IMR-90 (cell line): ENCODE results near the gene CCDC200. TPM values are rescaled to one million over a fixed set of nuclear protein-coding genes. Genes with fewer than 3 reads are reported as not detected.

Experiments used
- ATAC-seq: fragments of 200-7000 bp; cut with Tn5 transposase; 2 replicates; pipeline ENCODE4 v1.9.1; 2020; ENCODE audit warnings: low read depth, mild to moderate bottlenecking, moderate library complexity
- BruUV-seq: library from RNA; stranded (reverse); fragments of 400-500 nt; replicated peaks from 2 replicates; lab custom pipeline; 2021; lab: Mats Ljungman, UMichigan
- CTCF ChIA-PET: fragments of 300-600 bp; formaldehyde crosslinking; extraction: SDS; loops from one replicate; lab custom pipeline; 2021; ENCODE audit warnings: antibody characterized with exemption; lab: Yijun Ruan, JAX
- POLR2A ChIA-PET: fragments of 300-600 bp; sonication (Branson Sonifier 250); formaldehyde crosslinking; loops from one replicate; lab custom pipeline; 2022; ENCODE audit warnings: antibody characterized with exemption; ENCODE audit not compliant: unreplicated experiment; lab: Charles Lee
- DNase-seq: peaks from one replicate; pipeline ENCODE4 v3.0.0; 2013
- H2AFZ ChIP-seq: replicated peaks from 2 replicates; pipeline ENCODE3; 2013; ENCODE audit warnings: low read length, mild to moderate bottlenecking; ENCODE audit not compliant: poor library complexity
- H2AK5ac ChIP-seq: 2 replicates; pipeline ENCODE4 v1.6.1; 2013; ENCODE audit warnings: low read depth, low read length, inconsistent platforms
- H2AK9ac ChIP-seq: replicated peaks from 2 replicates; pipeline ENCODE3; 2013; ENCODE audit warnings: mild to moderate bottlenecking, low read depth, low read length, moderate library complexity; ENCODE audit not compliant: poor library complexity
- H2BK120ac ChIP-seq: 2 replicates; pipeline ENCODE4 v1.6.1; 2013; ENCODE audit warnings: low read depth, low read length, inconsistent platforms
- H2BK15ac ChIP-seq: 3 replicates; pipeline ENCODE4 v1.6.1; 2013; ENCODE audit warnings: low read depth, low read length, inconsistent platforms
- H2BK20ac ChIP-seq: 2 replicates; pipeline ENCODE4 v1.6.1; 2013; ENCODE audit warnings: low read depth, mild to moderate bottlenecking, inconsistent platforms, low read length, moderate library complexity
- H2BK5ac ChIP-seq: 2 replicates; pipeline ENCODE4 v1.6.1; 2013; ENCODE audit warnings: mild to moderate bottlenecking, low read depth, low read length, inconsistent platforms; ENCODE audit not compliant: poor library complexity, severe bottlenecking
- H3K14ac ChIP-seq: replicated peaks from 2 replicates; pipeline ENCODE4 v1.6.1; 2013; ENCODE audit warnings: low read depth, low read length, inconsistent platforms
- H3K18ac ChIP-seq: 2 replicates; pipeline ENCODE4 v1.6.1; 2013; ENCODE audit warnings: low read depth, low read length, control low read depth
- H3K23ac ChIP-seq: 2 replicates; pipeline ENCODE4 v1.6.1; 2013; ENCODE audit warnings: low read depth, low read length, inconsistent platforms
- H3K27ac ChIP-seq: 2 replicates; pipeline ENCODE4 v1.5.1; 2013; ENCODE audit warnings: mild to moderate bottlenecking, control low read depth, low read length; ENCODE audit not compliant: insufficient read depth
- H3K27me3 ChIP-seq: 2 replicates; pipeline ENCODE4 v1.6.1; 2013; ENCODE audit warnings: low read length; ENCODE audit not compliant: control insufficient read depth, insufficient read depth
- H3K36me3 ChIP-seq: 2 replicates; pipeline ENCODE4 v1.6.1; 2013; ENCODE audit warnings: low read length, mixed read lengths; ENCODE audit not compliant: control insufficient read depth, insufficient read depth
- H3K4ac ChIP-seq: 2 replicates; pipeline ENCODE4 v1.6.1; 2013; ENCODE audit warnings: low read depth, low read length, inconsistent platforms
- H3K4me1 ChIP-seq: 2 replicates; pipeline ENCODE4 v1.6.1; 2013; ENCODE audit warnings: low read length, mixed read lengths; ENCODE audit not compliant: control insufficient read depth, insufficient read depth
- H3K4me2 ChIP-seq: 2 replicates; pipeline ENCODE4 v1.6.1; 2013; ENCODE audit warnings: low read depth, mild to moderate bottlenecking, control low read depth, low read length, moderate library complexity
- H3K4me3 ChIP-seq: 2 replicates; pipeline ENCODE4 v1.5.1; 2013; ENCODE audit warnings: low read depth, mild to moderate bottlenecking, control low read depth, low read length, moderate library complexity; ENCODE audit not compliant: insufficient read depth
- H3K56ac ChIP-seq: 2 replicates; pipeline ENCODE4 v1.6.1; 2013; ENCODE audit warnings: low read length, inconsistent platforms; ENCODE audit not compliant: insufficient read depth; ENCODE audit errors: extremely low read depth
- H3K79me1 ChIP-seq, 2 experiments: 2 replicates each; pipeline ENCODE4 v1.6.1; 2013; ENCODE audit warnings: low read length in 2 of 2, inconsistent platforms in 1 of 2, low read depth in 1 of 2
- H3K9ac ChIP-seq: 2 replicates; pipeline ENCODE4 v1.6.1; 2013; ENCODE audit warnings: low read depth, low read length, control low read depth
- H3K9me1 ChIP-seq: 2 replicates; pipeline ENCODE4 v1.6.1; 2013; ENCODE audit warnings: low read length, inconsistent platforms; ENCODE audit not compliant: insufficient read depth
- H3K9me3 ChIP-seq: 2 replicates; pipeline ENCODE4 v1.6.1; 2013; ENCODE audit warnings: low read length; ENCODE audit not compliant: control insufficient read depth, insufficient read depth
- H4K20me1 ChIP-seq: 2 replicates; pipeline ENCODE4 v1.6.1; 2013; ENCODE audit warnings: low read length, inconsistent platforms; ENCODE audit not compliant: insufficient read depth
- H4K5ac ChIP-seq: 2 replicates; pipeline ENCODE4 v1.6.1; 2013; ENCODE audit warnings: mild to moderate bottlenecking, low read depth, low read length, control low read depth
- H4K8ac ChIP-seq, 2 experiments: 2 replicates each; pipeline ENCODE4 v1.6.1; 2013; ENCODE audit warnings: low read depth in 2 of 2, low read length in 2 of 2, control low read depth in 1 of 2, inconsistent platforms in 1 of 2
- H4K91ac ChIP-seq: 2 replicates; pipeline ENCODE4 v1.6.1; 2013; ENCODE audit warnings: low read depth, low read length, inconsistent platforms; ENCODE audit not compliant: insufficient read depth
- CEBPB ChIP-seq: IDR thresholded peaks from 2 replicates; pipeline ENCODE4 v1.6.1; 2012; ENCODE audit warnings: low read depth, low read length, improper control_type of control experiment
- CHD1 ChIP-seq: IDR thresholded peaks from 2 replicates; pipeline ENCODE4 v1.6.1; 2012; ENCODE audit warnings: low read depth, low read length, improper control_type of control experiment
- CTCF ChIP-seq: conservative IDR thresholded peaks from 2 replicates; pipeline ENCODE4 v1.5.1; 2012; ENCODE audit warnings: mild to moderate bottlenecking, low read depth, low read length, improper control_type of control experiment
- MAZ ChIP-seq: IDR thresholded peaks from 2 replicates; pipeline ENCODE4 v1.6.1; 2012; ENCODE audit warnings: low read depth, mild to moderate bottlenecking, low read length, improper control_type of control experiment, moderate library complexity, borderline replicate concordance
- MXI1 ChIP-seq: IDR thresholded peaks from 2 replicates; pipeline ENCODE4 v1.6.1; 2012; ENCODE audit warnings: low read depth, mild to moderate bottlenecking, low read length, moderate library complexity, borderline replicate concordance
- NFE2L2 ChIP-seq: fragments of 150-350 bp; IDR thresholded peaks from 2 replicates; pipeline ENCODE4 v1.6.1; 2016; ENCODE audit warnings: low read depth, mild to moderate bottlenecking, low read length
- POLR2A ChIP-seq: IDR thresholded peaks from 2 replicates; pipeline ENCODE4 v1.6.1; 2012; ENCODE audit warnings: mild to moderate bottlenecking, low read depth, low read length
- RAD21 ChIP-seq: IDR thresholded peaks from 2 replicates; pipeline ENCODE4 v1.6.1; 2012; ENCODE audit warnings: low read length, improper control_type of control experiment
- RCOR1 ChIP-seq: IDR thresholded peaks from 2 replicates; pipeline ENCODE4 v1.6.1; 2012; ENCODE audit warnings: mild to moderate bottlenecking, low read length, improper control_type of control experiment; ENCODE audit not compliant: insufficient replicate concordance
- RFX5 ChIP-seq: IDR thresholded peaks from 2 replicates; pipeline ENCODE4 v1.8.0; 2012; ENCODE audit warnings: low read depth, mild to moderate bottlenecking, low read length, moderate library complexity
- SMC3 ChIP-seq: fragments of 150-350 bp; IDR thresholded peaks from 2 replicates; pipeline ENCODE4 v1.6.1; 2016; ENCODE audit warnings: low read depth, mild to moderate bottlenecking, antibody characterized with exemption, low read length, moderate library complexity
- WGBS, 2 experiments: methylation state at CpG; one replicate each; pipeline versions ENCODE4 v1.1.5 to v1.1.7; 2013; ENCODE audit warnings: missing lambda C conversion rate in 2 of 2; ENCODE audit not compliant: insufficient read length in 1 of 2; ENCODE audit errors: extremely low coverage in 2 of 2; 5-methylcytosine and 5-hydroxymethylcytosine counted together
- dilution Hi-C: fragments of 300-500 bp; cut with HindIII; formaldehyde crosslinking; loops from one replicate; pipeline ENCODE4 v1.14.3; 2018; ENCODE audit warnings: low sequenced_read_pairs; ENCODE audit not compliant: unreplicated experiment
- in situ Hi-C: fragments of 300-500 bp; cut with MboI; formaldehyde crosslinking; loops from 3 replicates; pipeline ENCODE4 v1.14.3; 2019; ENCODE audit warnings: low sequenced_read_pairs, inconsistent platforms, mixed read lengths
- intact Hi-C: fragments of 100-400 bp; cut with micrococcal nuclease; formaldehyde crosslinking; loops from 2 replicates; pipeline ENCODE4 v1.10.0; 2022
- polyA plus RNA-seq, 3 experiments: library from polyadenylated mRNA; depleted of rRNA; stranded (reverse); fragments of >200 nt; gene quantifications; 2 replicates each; pipeline ENCODE4 v1.2.3, GENCODE V29; 2012; ENCODE audit warnings: low replicate concordance in 1 of 3
- total RNA-seq: library from RNA; depleted of rRNA; stranded (reverse); fragments of >200 nt; gene quantifications from 2 replicates; pipeline ENCODE4 v1.2.3, GENCODE V29; 2012
- TF ChIP-seq, protein P1 (sequence below): fragments of 150-350 bp; IDR thresholded peaks from 2 replicates; pipeline ENCODE4 v1.6.1; 2016; ENCODE audit warnings: low read depth, mild to moderate bottlenecking, low read length, moderate library complexity, borderline replicate concordance

CCDC200 gene
- total and polyA plus RNA-seq, 2 of the 4 experiments (the other 2 are of a cell fraction), result not detected

DNA sequence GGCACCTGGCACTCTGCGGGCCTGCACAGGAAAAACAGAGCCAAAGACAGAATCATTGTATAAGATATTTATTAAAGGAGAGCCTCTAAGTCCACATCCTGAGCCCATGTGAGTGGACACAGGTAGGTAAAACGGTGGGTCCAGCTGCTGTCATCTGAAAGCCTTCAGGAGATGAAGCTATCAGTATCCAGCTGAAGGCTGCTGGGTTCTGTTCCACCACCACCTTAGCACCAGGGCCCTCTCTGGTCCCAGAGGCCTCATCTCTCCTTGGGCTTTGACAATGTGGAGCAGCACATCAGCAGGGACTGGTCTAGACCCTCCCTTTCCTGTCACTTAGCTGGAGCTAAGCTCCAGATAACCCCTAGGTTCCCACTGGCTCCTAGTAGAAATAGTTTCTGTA is 9.4 kb downstream of the CCDC200 start (continued):
- TF ChIP-seq MAZ (no peak), SMC3 (no peak)

- no peak overlapping the region for H4K5ac ChIP-seq
- no peak overlapping the region for H3K4ac ChIP-seq
- TF ChIP-seq POLR2A (no peak), RAD21 (no peak), MXI1 (no peak), CEBPB (no peak), CTCF (no peak), RCOR1 (no peak), NFE2L2 (no peak), CHD1 (no peak), SMC3 (no peak), MAZ (no peak), RFX5 (no peak)
- TF ChIP-seq, protein P1, sequence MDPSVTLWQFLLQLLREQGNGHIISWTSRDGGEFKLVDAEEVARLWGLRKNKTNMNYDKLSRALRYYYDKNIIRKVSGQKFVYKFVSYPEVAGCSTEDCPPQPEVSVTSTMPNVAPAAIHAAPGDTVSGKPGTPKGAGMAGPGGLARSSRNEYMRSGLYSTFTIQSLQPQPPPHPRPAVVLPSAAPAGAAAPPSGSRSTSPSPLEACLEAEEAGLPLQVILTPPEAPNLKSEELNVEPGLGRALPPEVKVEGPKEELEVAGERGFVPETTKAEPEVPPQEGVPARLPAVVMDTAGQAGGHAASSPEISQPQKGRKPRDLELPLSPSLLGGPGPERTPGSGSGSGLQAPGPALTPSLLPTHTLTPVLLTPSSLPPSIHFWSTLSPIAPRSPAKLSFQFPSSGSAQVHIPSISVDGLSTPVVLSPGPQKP, result no peak
- H4K8ac ChIP-seq, result no peak overlapping the region
- H3K27me3 ChIP-seq, result no peaks in the 10 kb centered on the region
- H3K79me1 ChIP-seq, result peaks cover 13 to 34% of the 10 kb centered on the region in 2 experiments
- H3K4me2 ChIP-seq, result no peak overlapping the region
- no peak overlapping the region for H3K56ac ChIP-seq
- H3K4me3 ChIP-seq, result no peak overlapping the region
- H2AFZ ChIP-seq, result no peak overlapping the region
- no peak overlapping the region for H4K91ac ChIP-seq
- H2AK9ac ChIP-seq, result no peak overlapping the region
- H3K9ac ChIP-seq, result no peak overlapping the region
- no peaks in the 10 kb centered on the region for H4K20me1 ChIP-seq
- no peak overlapping the region for H3K14ac ChIP-seq
- DNase-seq, result no peak
- H3K18ac ChIP-seq, result no peak overlapping the region
- in situ Hi-C loops (loop anchor here (25.0 kb wide), 1 partner anchor 95 kb away; no protein-coding TSS in a partner anchor), dilution Hi-C loops (no loop called here), intact Hi-C loops (loop anchor here (10.0 kb wide), 1 partner anchor 297 kb away; no protein-coding TSS in a partner anchor)
- H2BK15ac ChIP-seq, result no peak overlapping the region
- no peak overlapping the region for H3K27ac ChIP-seq
- H2BK5ac ChIP-seq, result no peak overlapping the region
- no peak for ATAC-seq
- H3K23ac ChIP-seq, result no peak overlapping the region
- no peak overlapping the region for H2AK5ac ChIP-seq
- ChIA-PET POLR2A (no interaction called here), CTCF (no interaction called here)
- no peak overlapping the region for H2BK20ac ChIP-seq
- H3K9me1 ChIP-seq, result peaks cover 26% of the 10 kb centered on the region
- WGBS, 2 experiments, result no CpG with 5 or more reads among the region's 2 CpGs
- H3K9me3 ChIP-seq, result no peaks in the 10 kb centered on the region
- peaks cover 9% of the 10 kb centered on the region for H3K4me1 ChIP-seq
- no peak overlapping the region for H2BK120ac ChIP-seq
- H3K36me3 ChIP-seq, result peaks cover 39% of the 10 kb centered on the region
- BruUV-seq, result no TSS peak
Measured at GRCh38 chr17:43217614-43218087, 10.8 kb downstream of the CCDC200 start.
